HG03342 (cell line): ENCODE results near the gene MRTFB.

ENCODE experiments used
- ATAC-seq: cut with Tn5 transposase; IDR thresholded peaks from one replicate; pipeline ENCODE4 v1.9.1; 2021; ENCODE audit warnings: mild to moderate bottlenecking, moderate library complexity; ENCODE audit not compliant: unreplicated experiment

The MRTFB gene

DNA sequence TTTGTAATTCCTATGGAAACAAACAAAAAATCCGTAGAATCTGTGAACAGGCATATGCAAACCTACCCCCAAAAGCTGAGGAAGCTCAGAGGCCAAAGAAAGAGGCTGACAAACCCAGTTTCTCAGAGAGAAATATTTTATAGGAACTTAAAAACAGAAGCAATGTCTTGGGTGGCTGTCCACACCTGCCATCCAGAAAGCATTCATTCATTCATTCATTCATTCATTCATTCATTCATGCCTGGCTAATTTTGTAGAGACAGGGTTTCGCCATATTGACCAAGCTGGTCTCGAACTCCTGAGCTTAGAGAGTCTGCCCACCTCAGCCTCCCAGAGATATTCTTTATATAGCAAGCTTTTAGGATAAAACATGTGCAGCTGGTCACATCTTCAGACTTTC lies 154.3 kb downstream of the MRTFB start:
- no peak for ATAC-seq

DNA sequence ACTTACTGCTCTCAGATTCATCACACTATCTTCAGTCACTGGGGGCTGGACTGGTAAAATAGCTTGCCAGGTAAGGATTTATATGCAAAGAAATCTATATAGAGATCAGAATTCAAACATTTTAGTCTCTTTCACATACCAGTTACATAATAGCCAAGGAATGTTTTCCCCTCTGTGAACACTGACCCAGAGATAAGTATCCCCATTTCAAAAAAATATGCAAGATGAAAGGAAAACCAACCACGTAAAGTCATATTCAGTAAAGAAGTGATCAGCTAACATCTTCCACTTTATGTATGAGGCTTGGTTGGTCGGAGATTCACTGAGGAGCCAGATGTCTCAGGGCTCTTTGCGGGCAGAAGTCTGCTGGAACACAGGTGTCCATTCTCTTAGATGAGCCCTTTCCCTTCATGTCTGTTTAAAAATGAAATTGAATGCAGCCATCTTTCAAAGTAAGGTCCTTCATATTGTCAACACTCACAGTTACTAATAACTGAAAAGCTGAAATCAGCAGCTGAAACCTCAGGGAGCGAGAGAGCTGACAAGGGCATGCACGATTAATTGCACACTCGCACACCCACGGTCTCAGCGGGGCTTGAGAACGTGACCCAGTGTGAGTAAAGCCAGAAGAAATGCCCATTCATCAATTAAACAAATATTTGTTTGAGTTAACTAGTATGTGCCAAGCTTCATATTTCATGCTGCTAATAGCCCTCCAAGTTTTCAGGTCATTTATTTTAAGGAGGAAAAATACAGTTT lies 161.2 kb downstream of the MRTFB start:
- no peak for ATAC-seq

DNA sequence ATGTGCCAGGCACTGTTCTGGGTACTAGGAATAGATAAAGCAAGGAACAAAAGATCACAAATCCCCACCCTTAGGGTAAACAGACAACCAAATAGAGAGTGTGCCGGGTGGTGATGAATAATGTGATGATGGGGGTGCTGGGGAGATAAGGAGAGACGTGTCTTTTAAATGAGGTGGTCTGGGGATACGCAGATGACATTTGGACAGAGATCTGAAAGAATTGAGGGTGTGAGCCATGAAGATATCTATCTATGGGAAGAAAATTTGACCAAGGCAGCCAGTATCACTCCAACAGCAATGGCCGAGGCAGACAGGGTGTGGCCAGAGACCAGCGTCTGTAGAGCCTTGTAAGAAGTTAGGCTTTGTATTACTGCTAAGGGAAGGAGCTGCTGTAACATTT lies 165.3 kb downstream of the MRTFB start:
- no peak for ATAC-seq

DNA sequence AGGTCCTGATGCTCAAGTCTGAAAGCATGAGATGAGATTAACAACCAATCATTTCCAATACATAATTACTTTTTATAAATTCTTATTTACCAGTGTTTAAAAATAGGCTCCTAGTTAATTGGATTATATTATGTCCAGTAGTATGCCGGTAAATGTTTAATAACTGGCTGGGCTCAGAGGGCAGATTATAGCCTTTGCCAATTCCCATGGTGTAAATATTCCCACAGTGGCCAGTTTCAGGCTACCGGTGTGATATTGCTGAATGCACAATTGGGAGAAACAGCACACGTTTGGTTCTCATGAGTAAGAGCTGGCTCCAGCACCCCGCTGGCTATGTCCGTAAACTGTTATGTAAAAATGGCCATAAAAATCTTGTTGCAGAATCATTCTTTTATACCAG lies 167.6 kb downstream of the MRTFB start:
- ATAC-seq = no peak

DNA sequence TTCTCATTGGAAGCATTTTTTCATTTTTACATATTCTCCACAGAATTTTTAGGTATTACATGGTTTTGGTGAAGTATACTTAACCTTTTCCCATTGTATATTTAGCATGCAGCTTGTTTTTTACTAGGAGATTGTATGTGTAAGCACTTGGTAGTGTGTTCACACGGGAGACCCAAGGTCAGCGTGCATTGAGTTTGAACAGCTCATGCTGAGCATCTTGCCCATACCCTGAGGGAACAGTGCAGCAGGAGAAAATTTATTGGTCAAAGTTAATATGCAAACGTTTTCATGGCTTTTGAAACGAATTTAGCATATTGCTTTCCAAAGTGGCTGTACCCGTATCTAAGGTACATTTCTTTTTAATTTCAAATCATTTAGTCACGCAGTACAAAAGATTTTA lies 168.7 kb downstream of the MRTFB start:
- ATAC-seq = no peak

DNA sequence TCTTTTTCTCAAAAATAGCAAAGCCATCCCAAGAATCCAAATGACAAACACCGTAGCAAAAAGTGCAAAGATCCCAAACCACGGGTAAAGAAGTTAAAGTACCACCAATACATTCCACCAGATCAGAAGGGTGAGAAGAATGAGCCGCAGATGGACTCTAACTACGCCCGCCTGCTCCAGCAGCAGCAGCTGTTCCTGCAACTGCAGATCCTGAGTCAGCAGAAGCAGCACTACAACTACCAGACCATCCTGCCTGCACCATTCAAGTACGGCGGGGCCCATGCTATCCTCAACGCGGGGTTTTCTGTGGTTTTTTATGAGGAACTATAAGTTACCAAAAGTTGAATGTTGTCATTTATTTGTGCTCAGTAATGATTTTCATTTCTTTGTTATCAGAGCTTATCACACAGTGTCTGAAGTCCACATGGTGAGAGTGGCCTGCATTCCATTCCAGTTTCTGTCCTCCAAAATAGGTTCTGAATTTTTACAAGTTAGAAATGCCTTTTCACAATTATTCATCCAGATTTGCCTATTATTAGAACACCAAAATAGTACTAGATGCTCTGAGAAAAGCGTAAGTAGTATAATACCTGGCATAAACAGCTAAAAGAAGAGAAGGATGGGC lies 169.2 kb downstream of the MRTFB start:
- no peak for ATAC-seq

DNA sequence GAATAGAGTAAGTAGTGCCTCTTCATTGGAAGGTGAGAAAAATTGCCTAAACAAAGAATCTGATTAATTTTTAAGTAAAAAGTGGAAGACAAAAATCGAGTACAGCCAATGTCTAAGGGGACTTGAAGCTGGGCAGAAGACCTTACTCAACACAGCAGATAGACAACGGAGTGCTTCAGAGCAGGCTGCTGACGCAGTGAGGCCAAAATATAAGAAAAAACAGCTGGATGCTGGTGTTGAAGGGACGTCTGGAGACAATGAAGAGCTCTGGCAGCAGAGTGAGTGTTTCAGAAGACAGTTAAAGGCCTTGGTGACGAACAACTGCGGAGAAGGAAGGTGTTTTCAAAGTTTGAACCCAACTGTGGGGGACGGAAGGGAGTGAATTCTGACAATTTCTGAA lies 169.8 kb downstream of the MRTFB start:
- ATAC-seq = no peak

DNA sequence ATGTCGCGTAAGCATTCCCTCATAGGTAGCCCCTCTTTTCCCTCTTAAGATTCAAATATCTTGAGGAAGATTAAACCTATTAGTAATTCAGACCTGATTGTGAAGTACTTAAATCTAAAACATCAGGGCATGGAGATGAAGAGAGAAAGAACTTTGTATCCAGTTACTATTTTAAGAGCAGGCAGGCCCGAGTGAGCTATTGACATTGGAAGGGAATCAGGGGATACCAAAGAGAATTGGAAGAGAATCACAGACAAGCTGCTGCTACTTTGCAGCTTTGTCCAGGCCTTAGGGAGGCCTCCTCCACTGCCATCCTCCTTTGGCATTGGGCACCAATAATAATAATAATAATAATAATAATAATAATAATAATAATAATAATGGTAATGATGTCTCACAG lies 170.5 kb downstream of the MRTFB start:
- no peak for ATAC-seq

DNA sequence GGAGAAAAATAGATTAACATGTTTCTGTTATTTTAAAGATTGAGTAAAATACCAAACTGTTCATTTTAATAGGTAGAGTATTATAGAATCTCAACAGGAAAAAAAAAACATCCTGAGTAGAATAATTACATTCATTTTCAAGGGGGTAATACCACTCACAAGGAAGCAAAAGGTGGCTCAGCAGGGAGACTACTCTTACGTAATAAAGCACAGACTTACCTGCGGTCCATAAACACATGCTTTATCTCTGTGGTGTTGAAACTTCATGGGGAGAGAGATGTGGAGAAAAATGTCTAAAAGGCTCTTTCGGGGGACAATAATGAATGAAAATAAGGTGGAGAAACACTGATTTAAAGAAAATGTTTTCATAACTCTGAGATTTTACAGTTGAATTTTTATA lies 171.7 kb downstream of the MRTFB start:
- ATAC-seq = no peak

DNA sequence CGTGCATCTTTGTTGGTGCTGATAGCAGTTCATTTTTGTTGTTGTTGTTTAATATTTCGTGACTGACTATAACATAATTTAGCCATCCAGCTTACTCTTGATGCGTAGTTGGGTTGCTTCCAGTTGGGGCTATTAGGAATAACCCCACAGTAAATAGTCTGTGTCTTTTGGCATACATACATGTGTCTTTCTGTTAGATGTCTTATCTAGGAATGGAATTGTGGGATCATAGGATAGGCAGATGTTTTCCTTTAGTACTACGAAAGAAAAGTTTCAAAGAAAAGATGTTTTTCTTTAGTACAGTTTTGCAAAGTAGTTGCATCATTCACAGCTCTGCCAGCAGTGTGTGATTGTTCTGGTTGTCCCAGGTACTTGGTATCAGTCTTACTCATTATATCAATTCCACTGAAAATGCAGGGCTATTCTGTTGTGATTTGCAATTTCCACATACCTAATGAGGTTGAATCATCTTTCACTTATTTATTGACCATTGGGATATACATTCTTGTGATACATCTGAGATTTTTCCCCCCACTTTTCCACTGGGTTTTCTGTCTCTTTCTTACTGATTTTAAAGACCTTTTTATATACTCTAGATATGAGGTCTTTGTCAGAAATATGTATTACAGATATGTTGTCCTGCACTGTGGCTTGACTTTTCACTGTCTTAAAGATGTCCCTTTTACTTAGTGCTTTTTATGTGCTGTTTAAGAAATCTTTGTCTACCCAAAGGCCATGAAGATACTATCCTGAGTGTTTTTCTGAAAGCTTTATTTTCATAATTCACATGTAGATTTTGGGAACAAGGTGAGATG lies 173.3 kb downstream of the MRTFB start:
- ATAC-seq = no peak

DNA sequence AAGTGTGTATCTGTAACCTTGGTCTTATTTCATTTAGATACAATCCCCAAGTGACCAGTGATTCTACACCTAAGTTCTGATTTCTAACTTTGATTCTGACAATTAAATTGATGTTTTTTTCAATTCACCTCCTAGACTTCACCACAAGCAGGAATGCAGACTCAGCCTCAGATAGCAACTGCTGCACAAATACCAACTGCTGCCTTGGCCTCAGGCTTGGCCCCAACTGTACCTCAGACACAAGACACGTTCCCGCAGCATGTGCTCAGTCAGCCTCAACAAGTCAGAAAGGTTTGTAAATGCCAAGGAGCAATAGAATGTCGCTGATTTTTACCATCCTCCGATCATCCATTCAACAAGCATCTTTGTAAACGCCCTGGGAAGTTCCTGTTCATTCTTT lies 177.7 kb downstream of the MRTFB start:
- ATAC-seq = no peak

DNA sequence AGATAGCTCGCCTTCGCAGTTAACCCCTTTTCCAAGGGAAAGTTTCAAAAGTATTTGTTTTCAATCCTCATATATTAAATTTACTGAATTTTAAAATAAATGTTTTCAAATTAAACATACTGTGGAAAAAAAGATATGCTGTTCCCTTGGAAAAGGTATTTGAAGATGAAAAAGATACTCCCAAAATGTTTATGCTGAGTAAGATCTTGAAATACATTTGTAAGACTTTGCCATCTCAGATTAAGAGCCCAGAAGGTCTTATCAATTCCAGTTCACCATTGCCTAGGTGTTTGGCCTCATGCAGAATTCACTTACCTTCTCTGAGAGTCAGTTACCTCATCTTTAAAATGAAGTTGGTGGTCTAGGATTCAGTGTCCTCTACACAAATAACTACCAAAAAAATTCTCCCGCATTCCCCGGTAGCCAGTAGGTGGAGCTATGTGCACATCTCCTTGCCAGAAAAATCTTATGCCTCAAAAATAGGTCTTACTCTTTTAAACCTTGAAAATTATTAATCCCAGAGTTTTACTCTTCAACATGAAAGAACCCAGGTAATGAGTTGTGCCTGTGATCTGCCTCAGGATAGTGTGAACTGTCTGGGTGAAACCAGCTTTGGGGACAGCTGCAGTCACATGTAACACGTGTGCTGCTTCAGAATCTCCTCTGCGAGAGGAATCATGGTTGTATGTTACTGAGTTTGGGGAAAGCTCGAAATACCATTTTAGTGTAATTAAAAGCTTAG lies 178.3 kb downstream of the MRTFB start:
- no peak for ATAC-seq

DNA sequence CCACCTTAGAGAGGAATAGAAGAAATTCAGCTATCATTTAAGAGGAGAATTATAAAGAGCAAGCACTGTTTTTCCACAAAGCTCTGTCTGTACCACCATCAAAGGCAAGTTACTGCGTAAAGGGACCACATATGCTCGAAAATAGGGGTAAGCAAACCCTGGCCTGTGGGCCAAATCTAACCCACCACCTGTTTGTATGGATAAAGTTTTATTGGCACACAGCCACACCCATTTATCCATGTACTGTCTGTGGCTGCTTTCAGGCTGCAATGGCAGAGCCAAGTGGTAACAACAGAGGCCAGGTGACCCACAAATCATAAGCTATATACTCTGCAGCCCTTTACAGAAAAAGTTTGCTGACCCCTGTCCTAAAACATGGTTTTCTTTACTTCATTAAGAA lies 180.3 kb downstream of the MRTFB start:
- ATAC-seq = no peak

DNA sequence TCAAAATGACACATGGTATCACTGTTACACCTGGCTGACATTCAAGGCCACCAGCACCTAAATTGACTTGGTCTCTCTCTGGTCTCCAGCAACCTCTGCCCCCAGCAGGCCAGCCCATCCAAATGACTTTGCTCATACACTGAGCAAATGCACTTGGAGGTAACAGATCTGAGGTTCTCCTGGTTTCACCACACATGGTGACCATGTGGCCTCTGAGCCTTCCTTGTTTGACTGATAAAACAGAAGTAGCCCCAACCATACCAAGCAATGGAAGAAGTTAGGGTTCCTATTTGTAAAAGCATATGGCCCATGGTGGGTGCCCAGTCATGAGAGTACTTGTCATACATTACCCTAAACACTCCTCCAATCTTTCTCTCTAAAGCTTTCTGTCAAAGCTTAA lies 181.7 kb downstream of the MRTFB start:
- no peak for ATAC-seq

DNA sequence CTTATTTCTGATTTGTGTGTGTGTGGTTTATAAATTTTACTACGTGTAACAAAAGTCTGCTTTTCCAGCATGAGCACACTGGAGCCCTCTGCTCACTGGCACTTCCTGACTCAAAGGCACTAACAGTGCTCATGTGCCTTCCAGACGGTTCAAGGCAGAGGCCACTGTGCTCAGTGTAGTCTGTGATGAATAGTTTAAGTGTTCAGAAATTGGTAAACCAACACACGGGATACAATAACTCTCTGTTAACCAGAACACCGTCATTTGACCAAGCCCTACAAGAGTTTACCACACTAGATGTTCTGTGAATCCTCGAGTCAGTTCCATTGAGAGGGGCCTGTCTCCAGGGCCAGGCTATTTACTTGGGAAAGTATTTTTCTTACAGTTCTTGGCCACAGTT lies 191.9 kb downstream of the MRTFB start:
- no peak for ATAC-seq

DNA sequence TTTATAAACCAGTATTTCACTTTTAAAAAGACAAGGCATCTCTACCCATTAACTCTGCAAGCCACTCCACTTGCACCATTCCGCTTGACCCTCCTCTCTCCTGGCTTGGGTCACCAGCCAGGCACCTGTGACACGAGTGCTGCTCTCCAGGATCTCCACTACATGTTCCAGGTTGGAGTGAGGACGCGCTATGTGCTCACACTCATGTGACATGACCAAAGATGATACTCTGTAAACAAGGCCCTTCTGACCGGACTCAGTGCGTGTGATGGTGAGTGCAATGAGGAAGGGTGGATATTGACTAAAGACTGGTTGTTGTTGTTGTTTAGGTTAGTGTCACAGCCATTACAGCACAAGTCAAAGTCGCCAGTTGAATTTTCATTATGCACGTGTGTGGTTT lies 192.7 kb downstream of the MRTFB start:
- ATAC-seq = no peak

DNA sequence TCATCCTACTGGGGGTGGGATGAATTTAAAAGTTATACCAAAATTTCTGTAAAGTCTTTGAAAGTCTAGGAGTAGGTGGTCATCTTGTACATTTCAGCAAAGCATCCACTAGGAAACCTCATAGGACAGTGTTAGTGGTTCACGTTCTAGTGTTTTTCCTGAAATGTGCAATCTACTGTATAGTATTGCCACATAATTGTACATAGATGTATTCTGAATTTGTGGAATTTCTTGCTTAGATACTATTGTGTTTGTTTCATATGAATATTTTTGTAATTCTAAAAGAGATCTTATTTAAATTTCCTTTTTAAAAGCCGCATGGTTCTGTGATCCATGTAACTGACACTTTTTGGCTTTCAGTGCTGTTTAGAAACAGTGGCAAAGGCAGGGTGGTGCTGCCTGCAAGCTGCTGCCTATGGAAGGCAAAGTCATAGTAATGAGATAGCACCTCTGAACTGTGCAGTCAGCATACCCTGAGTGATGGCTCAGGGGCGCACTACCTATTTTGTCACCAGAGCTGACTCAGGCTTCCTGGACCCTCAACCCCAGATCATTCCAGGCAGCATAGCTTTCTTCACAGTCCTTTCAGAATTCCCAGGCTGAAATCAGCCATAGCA lies 193.3 kb downstream of the MRTFB start:
- ATAC-seq = no peak

DNA sequence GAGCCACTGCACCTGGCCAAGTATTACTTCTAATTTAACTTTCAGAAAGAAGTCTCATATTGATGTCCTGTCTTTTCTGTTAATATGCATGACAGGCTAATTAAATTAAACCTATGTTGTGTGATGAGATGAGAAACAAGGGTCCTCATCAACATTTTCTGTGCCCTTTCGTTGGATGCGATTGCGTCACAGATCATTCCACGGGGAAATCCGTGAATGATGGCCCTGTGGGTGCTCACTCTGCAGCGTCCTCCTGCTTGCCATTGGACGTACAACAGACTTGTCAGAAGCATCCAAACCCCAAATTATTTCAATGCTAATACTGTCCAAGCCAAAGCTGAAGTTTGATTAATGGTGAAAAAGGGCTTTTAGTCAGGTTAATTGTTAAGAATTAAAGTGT lies 197.0 kb downstream of the MRTFB start:
- ATAC-seq = no peak

DNA sequence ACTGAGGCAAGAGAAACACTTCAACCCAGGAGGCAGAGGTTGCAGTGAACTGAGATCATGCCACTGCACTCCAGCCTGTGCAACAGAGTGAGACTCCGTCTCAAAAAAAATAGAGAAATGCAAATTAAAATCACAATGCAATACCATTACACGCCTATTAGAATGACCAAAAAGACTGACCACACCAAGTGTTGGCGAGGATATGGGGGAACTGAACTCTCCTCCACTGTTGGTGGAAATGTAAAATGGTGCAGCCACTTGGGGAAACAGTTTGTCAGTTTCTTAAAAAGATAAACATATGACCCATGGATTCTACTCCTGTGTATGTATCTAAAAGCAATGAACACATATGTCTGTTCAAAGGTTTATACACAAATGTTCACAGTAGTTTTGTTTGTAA lies 204.8 kb downstream of the MRTFB start:
- no peak for ATAC-seq

DNA sequence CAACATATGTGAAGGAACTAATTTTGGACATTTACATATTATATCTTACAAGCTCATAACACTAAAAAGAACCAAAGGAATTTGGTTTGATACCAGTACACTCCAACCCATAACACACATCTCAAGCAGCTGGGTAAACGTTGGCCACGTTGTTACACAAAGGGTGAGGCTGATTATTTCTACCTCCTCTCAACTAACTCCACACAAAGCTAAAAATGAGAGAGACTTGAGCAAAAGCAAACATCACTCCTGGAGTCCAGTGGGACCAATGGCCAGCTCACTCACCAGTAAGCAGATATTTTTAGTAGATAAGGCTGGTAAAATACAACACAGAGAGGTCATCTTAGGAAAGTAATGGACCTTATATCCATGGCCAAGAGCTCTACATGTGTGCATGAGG lies 207.6 kb downstream of the MRTFB start:
- no peak for ATAC-seq

DNA sequence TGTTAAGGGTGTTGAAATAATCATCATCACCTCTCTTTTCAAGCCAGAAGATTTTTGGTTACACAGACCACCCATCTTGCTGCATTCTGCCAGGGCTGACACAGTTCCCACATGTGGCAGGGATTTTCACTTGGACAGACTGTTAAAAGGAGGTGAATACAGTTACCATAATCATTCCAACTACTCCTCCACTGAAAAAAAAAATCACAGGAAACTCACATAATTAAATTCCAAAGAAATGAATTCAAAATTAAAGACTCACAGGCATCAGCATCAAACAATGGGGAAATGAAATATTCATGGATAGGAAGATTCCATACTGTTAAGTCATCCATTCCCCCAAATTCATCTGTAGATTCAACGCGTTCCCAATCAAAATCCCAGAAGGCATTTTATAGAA lies 209.4 kb downstream of the MRTFB start:
- ATAC-seq = no peak
